CD4-positive, alpha-beta T cell (primary cell): ENCODE measurements around the gene EDNRA. TPM values are rescaled to one million over a fixed set of nuclear protein-coding genes. Genes with fewer than 3 reads are reported as not detected.

Source experiments
- ATAC-seq: fragments of 200-7000 bp; cut with Tn5 transposase; one replicate; pipeline ENCODE4 v1.10.0; 2022; ENCODE audit warnings: mild to moderate bottlenecking; ENCODE audit not compliant: poor library complexity
- CTCF ChIA-PET: fragments of 350-600 bp; sonication (Branson Sonifier 250); formaldehyde crosslinking; loops from one replicate; lab custom pipeline; 2021; ENCODE audit warnings: antibody characterized with exemption, inconsistent platforms; lab: Charles Lee
- POLR2A ChIA-PET: fragments of 350-600 bp; sonication (Branson Sonifier 250); formaldehyde crosslinking; loops from one replicate; lab custom pipeline; 2021; ENCODE audit warnings: antibody characterized with exemption, inconsistent platforms; lab: Charles Lee
- DNase-seq, 14 experiments: peaks; one replicate each; pipeline ENCODE4 v3.0.0-alpha.2; 2013 to 2020; ENCODE audit warnings: mixed read lengths in 2 of 14
- H3K27ac ChIP-seq, 2 donors: one replicate each; pipeline versions ENCODE4 v1.5.1 to v1.7.0; 2013; ENCODE audit warnings: low read length in 2 of 2, low read depth in 1 of 2, mild to moderate bottlenecking in 1 of 2
- H3K27me3 ChIP-seq, 2 experiments: 1 replicate in 1 of 2; 2 replicates in 1 of 2; pipeline versions ENCODE4 v1.6.1 to v1.7.0; 2013; ENCODE audit warnings: low read length in 2 of 2, control low read depth in 1 of 2, mild to moderate bottlenecking in 1 of 2, moderate library complexity in 1 of 2; ENCODE audit not compliant: insufficient read depth in 2 of 2, control insufficient read depth in 1 of 2
- H3K36me3 ChIP-seq: one replicate; pipeline ENCODE4 v1.6.1; 2013; ENCODE audit warnings: low read length, control low read depth; ENCODE audit not compliant: insufficient read depth
- H3K4me1 ChIP-seq: one replicate; pipeline ENCODE4 v1.6.1; 2013; ENCODE audit warnings: low read length, control low read depth; ENCODE audit not compliant: insufficient read depth
- H3K4me3 ChIP-seq: one replicate; pipeline ENCODE4 v1.5.1; 2013; ENCODE audit warnings: mild to moderate bottlenecking, low read length, moderate library complexity
- H3K9me3 ChIP-seq, 2 experiments: 1 replicate in 1 of 2; 2 replicates in 1 of 2; pipeline versions ENCODE4 v1.6.1 to v1.7.0; 2013; ENCODE audit warnings: low read length in 2 of 2, mild to moderate bottlenecking in 2 of 2, control low read depth in 1 of 2, moderate library complexity in 1 of 2; ENCODE audit not compliant: control insufficient read depth in 1 of 2, insufficient read depth in 1 of 2
- H3K27ac Mint-ChIP-seq: one replicate; pipeline ENCODE4 v1.8.0; 2020; ENCODE audit warnings: mixed read lengths
- H3K27me3 Mint-ChIP-seq: one replicate; pipeline ENCODE4 v1.8.0; 2021; ENCODE audit warnings: mixed read lengths
- H3K36me3 Mint-ChIP-seq: one replicate; pipeline ENCODE4 v1.8.0; 2021; ENCODE audit warnings: low read depth, mixed read lengths
- H3K4me1 Mint-ChIP-seq: one replicate; pipeline ENCODE4 v1.8.0; 2021; ENCODE audit warnings: low read depth, mixed read lengths
- H3K4me3 Mint-ChIP-seq: one replicate; pipeline ENCODE4 v1.8.0; 2020; ENCODE audit warnings: mild to moderate bottlenecking, mixed read lengths
- H3K9me3 Mint-ChIP-seq: one replicate; pipeline ENCODE4 v1.8.0; 2020; ENCODE audit warnings: mixed read lengths
- CTCF ChIP-seq: fragments of 200-600 bp; IDR thresholded peaks from one replicate; pipeline ENCODE4 v1.8.0; 2022; ENCODE audit warnings: antibody characterized with exemption, mild to moderate bottlenecking
- intact Hi-C, 2 experiments: fragments of 100-400 bp; cut with DNase I in 1 of 2; cut with micrococcal nuclease in 1 of 2; formaldehyde crosslinking; loops; one replicate each; pipeline versions ENCODE4 v1.15.1 to v1.9.0; 2023 to 2025; cut with DNase I, micrococcal nuclease
- total RNA-seq, 174 experiments: library from RNA in 2 of 174; stranded (reverse) in 2 of 174; gene quantifications; one replicate each; pipeline ENCODE4 v1.2.3 and lab custom pipeline; 2021 to 2026

Gene EDNRA
- total RNA-seq, 2 experiments from 2014 or later, result not detected

- Mint-ChIP-seq H3K4me1 (no peaks in the 10 kb centered on the region), H3K4me3 (no peak overlapping the region), H3K27me3 (peaks cover 6% of the 10 kb centered on the region), H3K36me3 (no peaks in the 10 kb centered on the region), H3K9me3 (no peaks in the 10 kb centered on the region), H3K27ac (no peak overlapping the region)
- no peak for ATAC-seq
- H3K27ac ChIP-seq, result no peak overlapping the region
- no peaks in the 10 kb centered on the region for H3K36me3 ChIP-seq
- H3K9me3 ChIP-seq, result peaks cover 0 to 4% of the 10 kb centered on the region in 2 experiments
- DNase-seq, result no peak
- CTCF ChIA-PET, result no interaction called here
- no peaks in the 10 kb centered on the region for H3K4me1 ChIP-seq
- H3K4me3 ChIP-seq, result no peak overlapping the region
- no peak for TF ChIP-seq CTCF
- H3K27me3 ChIP-seq, result peaks cover 0 to 4% of the 10 kb centered on the region in 2 experiments
- intact Hi-C loops, result no loop called here
- POLR2A ChIA-PET, result no interaction called here
Observed at GRCh38 chr4:147560625-147561024, 79.7 kb downstream of the EDNRA start.

GRCh38 chr4:147566762-147567161 lies 85.9 kb downstream of the EDNRA start:
- H3K36me3 Mint-ChIP-seq, result no peaks in the 10 kb centered on the region
- no peaks in the 10 kb centered on the region for H3K9me3 Mint-ChIP-seq
- peaks cover 19% of the 10 kb centered on the region for H3K27me3 Mint-ChIP-seq
- no peaks in the 10 kb centered on the region for H3K36me3 ChIP-seq
- peaks cover 0 to 4% of the 10 kb centered on the region in 2 experiments for H3K27me3 ChIP-seq
- peaks cover 0 to 4% of the 10 kb centered on the region in 2 experiments for H3K9me3 ChIP-seq
- no peak for ATAC-seq
- no peak overlapping the region for H3K4me3 ChIP-seq
- no peaks in the 10 kb centered on the region for H3K4me1 Mint-ChIP-seq
- ChIA-PET POLR2A (no interaction called here), CTCF (no interaction called here)
- no peak overlapping the region for H3K27ac ChIP-seq
- H3K27ac Mint-ChIP-seq, result no peak overlapping the region
- no peak overlapping the region for H3K4me3 Mint-ChIP-seq
- no peaks in the 10 kb centered on the region for H3K4me1 ChIP-seq
- intact Hi-C loops, result no loop called here
- no peak for TF ChIP-seq CTCF
- no peak for DNase-seq

GRCh38 chr4:147567276-147567675 lies 86.4 kb downstream of the EDNRA start:
- peaks cover 0 to 4% of the 10 kb centered on the region in 2 experiments for H3K27me3 ChIP-seq
- H3K4me3 ChIP-seq, result no peak overlapping the region
- peaks cover 0 to 4% of the 10 kb centered on the region in 2 experiments for H3K9me3 ChIP-seq
- intact Hi-C loops, result no loop called here
- ATAC-seq (no peak), DNase-seq (no peak)
- no peak overlapping the region for H3K27ac ChIP-seq
- no peaks in the 10 kb centered on the region for H3K36me3 Mint-ChIP-seq
- CTCF ChIA-PET, result no interaction called here
- no peaks in the 10 kb centered on the region for H3K4me1 Mint-ChIP-seq
- H3K27ac Mint-ChIP-seq, result no peak overlapping the region
- no peaks in the 10 kb centered on the region for H3K4me1 ChIP-seq
- H3K9me3 Mint-ChIP-seq, result no peaks in the 10 kb centered on the region
- peaks cover 19% of the 10 kb centered on the region for H3K27me3 Mint-ChIP-seq
- POLR2A ChIA-PET, result no interaction called here
- no peak overlapping the region for H3K4me3 Mint-ChIP-seq
- no peak for TF ChIP-seq CTCF
- H3K36me3 ChIP-seq, result no peaks in the 10 kb centered on the region
